Femur (tissue), 1 donor: ENCODE results near the gene NTN1.

Experiments
- DNase-seq: peaks from one replicate; pipeline ENCODE4 v3.0.0-alpha.2; 2017

The NTN1 gene

DNA sequence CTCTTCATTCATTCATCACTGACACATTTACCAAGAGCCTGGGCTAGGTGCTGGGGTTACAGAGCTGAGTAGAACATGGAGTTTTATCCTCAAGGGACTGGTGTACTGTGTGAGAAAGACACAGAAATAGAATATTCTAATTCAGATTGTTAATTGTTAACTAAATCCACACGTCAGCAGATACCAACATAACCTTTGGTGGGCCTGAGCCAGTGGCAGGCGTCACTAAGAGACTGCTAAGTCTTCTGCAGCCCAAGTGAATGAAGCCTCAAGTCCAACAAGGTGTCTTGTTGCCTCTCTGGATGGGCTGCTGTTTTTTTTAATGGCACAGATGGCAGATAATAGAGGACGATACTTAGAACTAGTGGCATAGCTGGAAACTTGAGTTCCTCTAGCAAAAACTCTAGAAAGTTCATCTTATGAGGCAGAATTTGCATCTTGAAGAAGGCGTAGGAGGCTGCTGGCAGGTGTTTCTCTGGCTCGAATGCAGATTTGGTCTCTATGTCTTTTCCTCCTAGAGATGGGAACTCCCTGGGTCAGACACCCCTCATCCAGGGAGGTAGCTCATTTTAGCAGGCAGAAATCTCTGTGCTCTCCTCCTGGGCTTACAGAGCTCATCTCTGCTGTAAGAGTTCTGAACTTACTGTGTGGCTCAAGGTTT is 179.5 kb downstream of the NTN1 start:
- DNase-seq, result no peak

DNA sequence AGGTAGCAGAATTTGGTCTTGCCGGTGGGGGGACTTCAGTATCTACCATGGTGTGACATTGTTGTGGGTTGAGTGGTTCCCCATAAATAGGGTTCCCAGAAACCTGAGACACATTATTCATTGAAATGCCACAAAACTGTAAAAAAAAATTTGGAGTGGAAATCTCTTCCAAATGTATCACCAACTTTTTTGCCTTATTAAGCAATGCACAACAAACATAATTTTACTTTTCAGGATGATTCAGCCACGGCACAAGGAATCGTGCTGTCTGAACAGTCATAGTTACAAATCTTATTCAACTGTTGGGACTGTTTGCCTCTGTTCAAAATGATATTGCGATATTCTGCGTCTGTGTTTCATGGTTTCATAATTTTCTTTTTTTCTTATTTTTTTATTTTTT is 181.2 kb downstream of the NTN1 start:
- DNase-seq, result no peak

DNA sequence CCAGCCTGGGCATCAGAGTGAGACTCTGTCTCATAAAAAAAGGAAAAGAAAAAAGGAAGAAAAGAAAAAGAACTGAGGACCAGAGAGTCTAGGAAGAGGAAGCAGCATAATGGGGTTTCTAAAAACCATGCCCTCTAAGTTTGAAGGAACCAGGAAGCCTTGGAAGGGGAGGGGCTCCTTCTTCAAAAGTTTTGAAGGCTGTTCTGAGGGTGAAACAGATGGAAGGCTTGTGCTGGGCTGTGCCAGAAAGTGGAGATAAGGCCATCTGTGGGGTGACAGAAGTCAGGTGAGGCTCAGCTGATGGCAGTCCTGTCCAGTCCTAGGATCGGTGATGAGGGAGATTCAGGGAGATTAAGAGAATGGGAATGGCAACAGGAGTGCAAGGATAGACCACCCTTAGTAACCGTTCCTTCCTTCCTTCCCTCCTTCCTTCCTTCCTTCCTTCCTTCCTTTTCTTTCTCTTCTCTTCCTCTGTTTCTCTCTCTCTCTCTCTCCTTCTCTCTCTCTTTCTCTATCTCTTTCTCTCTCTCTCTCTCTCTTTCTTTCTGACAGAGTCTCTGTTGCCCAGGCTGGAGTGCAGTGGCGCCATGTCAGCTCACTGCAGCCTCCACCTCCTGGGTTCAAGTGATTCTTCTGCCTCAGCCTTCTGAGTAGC is 182.6 kb downstream of the NTN1 start:
- DNase-seq, result no peak

DNA sequence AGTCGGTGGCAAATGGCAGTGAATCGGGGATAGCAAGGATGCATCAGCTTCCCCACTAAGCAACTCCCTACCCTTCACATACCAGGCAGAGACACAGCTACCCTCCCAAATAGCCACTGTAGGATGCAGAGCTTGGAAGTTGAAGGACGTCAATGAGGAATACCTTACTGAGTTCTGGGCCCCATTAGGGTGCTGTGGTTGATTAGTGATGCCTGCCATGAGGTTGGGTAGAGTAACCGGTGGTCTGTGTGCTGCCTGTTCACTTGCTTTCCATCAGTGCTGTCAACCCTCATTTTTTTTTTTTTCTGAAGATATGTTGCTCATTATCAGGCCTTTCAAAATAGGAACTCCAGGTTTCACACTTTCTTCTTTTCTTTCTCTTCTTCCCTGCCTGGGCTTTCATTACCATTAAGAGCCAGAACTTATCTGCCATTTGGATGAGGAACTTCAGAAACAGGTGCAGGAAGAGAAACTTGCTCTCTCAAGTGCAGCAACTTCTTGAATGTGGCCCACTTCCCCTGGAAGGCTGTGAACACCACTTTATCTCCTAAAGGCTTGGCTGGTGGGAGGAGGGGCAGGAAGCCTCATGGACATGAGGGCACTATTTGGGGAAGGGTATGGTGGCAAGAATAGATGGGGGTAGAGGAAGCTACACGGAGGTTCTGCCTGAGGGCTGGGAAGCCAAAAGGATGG is 183.5 kb downstream of the NTN1 start:
- DNase-seq, result no peak

DNA sequence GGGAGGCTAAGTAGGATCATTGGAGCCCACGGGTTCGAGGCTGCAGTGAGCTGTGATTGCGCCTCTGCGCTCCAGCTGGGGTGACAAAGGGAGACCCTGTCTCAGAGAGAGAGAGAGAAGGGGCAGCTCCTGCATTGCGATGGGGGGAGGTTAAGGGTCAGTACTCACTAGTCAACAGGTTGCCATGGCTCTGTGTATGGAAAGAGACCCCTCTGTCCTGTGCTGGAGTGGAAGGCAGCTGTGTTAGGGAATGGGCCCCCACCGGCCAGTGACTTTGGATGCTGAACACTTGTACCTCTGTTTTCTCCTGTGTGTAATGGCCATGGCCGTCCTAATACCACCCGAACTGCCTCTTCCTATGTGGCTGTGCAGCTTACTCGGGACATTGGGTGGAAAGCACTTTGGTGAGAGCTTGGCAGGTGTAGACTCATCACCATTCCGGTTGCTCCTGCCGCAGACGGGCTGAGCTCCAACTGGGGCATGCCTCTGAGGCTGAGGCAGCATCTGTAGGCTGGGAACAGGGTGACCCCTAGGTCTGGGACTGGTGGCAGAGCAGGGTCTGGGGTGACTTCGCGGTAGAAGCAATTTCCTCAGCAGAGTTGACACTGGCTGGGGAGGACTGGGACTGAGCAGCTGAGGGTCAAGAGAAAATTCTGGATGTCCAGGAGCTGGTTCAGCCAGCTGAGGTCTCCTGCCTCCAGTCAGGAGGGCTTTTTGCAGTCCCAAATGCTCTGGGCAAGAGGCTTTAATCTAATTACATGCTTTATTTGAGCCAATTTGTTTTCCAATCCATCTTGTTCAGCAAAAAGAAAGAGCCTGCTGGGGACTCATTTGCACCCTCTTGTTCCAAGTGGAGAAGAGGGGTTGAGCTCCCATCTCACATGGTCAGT is 184.5 kb downstream of the NTN1 start:
- DNase-seq, result no peak

DNA sequence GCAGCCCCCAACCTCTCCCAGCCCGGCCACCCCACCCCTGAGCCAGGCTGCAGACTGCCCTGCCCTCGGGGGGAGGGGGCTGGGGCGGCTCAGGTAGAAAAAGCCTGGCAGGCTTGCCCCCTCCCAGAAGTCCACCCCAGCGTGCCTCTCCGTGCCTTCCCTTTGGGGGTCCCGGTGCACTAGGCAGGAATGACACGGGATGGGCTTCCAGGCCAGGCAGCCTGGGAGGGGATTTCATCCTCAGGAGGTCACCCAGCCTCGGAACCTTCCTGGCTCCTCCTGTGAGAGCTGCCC is 185.0 kb downstream of the NTN1 start:
- DNase-seq, result no peak

DNA sequence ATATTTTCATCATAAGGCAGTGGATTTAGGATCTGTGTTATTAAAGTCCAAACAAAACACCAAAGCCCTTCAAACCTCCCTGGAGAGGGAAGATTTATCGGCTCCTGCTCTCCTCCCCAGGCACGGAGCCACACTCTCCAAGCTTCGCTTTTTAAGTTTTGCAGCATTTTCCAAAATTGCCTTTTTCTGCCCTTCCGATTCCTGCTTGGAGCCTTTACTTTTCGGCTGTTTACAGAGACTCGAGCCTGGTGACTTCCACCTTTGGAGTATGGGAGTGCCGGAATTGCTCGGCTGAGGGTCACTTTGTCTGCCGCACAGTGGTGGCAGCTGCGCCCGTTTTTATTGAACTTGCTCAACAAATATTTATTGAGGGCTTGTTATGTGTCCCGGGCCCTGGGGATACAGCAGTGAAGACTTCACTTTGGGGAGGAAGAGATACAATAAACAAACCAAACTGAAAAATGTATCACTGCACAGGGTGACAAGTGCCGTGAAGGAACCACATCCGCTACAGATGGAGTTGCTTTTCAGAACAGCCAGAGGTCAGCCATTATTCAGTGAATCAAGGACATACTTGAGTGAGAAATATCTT is 185.5 kb downstream of the NTN1 start:
- DNase-seq, result no peak

DNA sequence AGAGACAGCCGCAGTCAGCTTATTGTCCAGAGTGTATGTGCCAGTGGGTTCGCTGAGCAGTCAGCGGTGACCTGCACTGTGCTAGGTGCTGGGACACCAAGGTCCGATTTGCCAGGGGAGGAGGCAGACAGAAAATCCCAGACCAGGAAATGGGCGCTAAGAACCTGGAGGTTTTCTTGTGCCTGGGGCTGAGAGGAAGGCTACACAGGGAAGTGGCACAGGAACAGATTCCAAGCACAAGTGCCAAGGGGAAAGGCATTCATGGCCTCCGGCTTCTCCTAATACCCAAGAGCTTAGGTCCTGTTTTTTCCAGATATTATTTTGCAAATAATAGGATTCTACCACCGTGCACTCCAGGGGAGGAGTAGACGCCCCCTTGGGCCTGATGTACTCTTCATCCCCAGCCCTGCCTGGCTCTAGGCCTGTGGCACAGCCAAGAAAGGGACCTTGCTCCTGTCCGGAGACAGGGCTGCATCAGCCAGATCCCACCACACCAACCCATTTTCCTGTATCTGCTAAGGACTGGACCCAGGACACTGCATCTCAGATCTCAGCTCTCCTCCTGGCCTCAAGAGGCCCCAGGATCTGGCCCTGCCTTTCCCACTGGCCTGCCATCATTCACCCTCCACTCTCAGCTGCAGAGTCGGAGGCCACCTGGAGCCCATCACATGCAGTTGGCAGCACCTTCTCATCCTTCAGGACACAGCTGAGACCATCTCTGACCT is 187.2 kb downstream of the NTN1 start:
- peak; percentile 7 for DNase-seq

DNA sequence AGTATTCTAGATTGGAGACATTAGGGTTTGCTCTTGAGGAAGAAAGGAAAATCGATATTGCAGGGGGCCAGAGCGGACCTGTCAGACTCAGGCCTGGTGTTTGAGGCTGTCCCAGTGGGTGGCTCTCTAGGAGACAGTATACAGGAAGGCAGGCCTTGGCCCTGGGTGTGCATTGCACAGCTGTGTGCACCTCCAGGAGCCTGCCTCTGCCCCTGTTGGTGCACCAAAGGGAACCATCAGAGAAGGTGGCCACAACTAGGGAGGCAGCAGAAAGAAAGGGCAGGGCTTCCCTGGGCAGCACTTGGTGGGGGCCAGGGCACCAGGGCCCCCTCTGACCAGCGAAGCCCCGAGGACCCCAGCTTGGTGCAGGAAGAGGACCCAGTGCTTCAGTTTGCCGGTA is 188.0 kb downstream of the NTN1 start:
- peak; percentile 1 for DNase-seq

DNA sequence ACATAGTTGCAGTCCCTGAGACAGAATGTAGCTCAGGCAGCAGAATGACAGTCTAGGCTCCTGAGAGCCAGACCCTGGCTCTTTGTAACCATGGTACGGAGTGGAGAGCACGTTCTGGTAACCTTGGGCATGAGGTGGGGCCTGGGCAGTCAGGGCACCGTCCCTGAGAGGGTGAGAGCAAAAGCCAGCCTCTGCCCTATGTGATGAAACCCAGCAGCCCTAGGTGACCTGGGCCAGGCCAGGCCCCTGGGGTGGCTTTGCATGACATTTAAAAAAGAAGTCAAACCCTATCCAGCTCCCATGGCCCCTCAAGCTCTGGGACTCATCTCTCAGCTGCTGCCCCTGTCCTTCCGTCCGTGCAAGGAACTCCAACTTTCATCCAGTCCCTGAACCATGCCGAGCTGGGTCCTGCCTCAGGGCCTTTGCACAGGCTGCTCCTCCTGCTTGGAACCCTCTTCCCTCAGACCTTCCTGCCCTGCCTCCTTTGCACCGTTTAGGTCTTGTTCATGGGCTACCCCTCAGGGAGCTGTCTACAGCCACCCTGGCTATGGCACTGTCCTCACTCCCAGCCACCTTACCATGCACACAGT is 188.6 kb downstream of the NTN1 start:
- peak; percentile 6 for DNase-seq

DNA sequence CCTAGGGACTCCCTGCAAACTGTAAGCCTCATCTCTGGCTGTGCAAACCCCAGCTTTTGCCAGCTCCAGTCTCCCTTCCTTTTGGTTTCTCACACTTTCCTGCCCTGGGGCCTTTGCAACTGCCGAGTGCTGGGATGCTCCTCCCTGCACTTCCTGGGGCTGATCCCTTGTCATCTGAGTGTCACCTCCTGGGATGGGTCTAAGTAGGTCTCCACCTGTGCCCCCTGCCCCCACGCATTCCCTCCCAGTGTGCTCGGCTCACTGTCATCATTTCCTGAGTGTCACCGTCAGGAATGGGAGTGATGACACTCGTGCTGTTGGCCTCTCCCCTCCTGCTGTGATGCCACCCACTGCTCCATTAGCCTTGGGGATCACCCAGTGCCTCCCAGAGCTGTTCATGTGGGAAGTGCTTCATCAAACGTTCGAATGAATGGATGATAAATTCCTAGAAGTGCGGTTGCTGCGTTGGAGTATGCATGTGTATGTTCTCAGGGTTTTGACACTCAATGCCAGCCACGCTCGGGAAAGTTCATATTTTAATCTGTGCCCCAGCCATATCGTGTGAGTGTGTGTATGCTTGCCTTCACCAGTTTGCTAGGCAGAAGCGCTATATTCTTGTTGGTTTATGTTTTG is 189.9 kb downstream of the NTN1 start:
- peak; percentile 15 for DNase-seq

DNA sequence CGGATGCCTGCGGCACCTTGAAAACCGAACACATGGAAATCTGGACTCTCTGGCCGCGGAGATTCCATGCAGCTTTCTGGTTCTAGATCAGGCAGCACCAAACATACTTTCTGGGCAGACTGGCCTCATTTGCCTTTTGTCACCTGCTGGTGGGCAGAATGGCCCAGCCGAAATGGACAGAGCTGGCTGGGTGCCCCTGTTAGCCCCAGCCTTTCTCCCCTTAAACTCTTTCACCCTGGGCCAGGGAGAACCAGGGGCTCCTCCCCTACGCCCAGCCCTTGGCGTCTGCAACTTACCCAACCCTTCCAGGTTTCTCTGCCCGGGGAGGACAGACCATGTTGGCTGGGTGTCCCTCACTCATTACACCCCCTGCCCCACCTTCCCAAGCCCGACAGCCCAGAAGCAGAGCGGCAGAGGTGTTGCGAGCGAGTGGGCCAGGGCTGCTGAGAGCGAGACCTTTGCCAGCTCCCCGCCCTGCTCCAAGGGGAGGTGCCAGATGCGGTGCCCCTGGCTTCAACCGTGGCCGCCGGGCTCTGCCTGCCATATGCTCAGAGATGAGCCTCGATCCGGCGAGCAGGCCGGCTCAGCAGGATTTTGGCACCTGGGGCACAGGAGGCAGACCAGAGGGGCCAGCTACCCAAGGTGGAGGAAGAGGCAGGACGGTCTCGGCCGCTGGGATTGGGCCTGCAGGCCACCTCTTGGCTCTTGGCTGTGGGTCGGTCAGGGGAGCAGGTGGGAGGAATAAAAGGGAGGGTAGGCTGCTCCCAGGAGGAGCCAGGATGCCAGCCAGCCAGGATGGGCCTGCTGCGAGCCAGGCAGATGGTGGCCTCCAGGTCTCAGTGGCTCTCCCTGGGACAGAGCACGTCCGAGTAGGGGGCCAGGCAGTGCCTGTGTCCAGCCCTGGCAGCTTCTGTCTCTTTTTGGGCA is 191.3 kb downstream of the NTN1 start:
- DNase-seq, result no peak

DNA sequence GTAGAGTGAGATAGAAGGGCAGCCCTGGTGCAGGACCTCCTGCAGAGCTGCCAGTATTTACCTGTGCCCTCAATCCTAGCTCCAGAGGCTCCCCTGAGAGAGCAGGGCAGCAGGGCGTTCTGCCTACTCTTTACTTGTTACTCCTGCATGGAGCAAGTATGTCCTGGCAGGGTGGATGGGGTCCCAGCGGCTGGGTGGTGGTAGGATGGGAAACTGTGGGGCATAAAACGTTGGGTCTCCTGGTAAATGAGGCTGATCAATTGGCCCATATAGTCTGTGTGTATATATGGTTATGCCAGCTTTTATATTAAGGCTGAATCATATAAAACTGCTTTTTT is 192.0 kb downstream of the NTN1 start:
- DNase-seq, result no peak

DNA sequence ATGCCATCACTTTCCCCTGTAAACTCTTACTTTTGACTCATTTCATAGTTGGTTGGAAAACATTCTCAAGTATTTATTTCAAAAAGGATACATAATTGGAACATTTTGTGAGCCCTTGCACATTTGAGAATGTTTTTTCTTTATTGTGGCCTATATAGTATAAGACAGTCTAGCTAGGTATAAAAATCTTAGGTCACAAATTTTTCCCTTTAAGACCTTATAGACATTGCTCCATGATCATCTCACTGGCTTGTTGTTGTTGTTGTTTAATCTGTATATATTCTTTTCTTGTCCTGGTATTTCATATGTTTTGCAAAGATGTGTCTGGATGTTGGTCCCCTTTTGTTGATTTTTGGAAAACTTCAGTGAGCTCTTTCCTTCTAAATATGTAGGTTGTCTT is 194.2 kb downstream of the NTN1 start:
- DNase-seq, result no peak

DNA sequence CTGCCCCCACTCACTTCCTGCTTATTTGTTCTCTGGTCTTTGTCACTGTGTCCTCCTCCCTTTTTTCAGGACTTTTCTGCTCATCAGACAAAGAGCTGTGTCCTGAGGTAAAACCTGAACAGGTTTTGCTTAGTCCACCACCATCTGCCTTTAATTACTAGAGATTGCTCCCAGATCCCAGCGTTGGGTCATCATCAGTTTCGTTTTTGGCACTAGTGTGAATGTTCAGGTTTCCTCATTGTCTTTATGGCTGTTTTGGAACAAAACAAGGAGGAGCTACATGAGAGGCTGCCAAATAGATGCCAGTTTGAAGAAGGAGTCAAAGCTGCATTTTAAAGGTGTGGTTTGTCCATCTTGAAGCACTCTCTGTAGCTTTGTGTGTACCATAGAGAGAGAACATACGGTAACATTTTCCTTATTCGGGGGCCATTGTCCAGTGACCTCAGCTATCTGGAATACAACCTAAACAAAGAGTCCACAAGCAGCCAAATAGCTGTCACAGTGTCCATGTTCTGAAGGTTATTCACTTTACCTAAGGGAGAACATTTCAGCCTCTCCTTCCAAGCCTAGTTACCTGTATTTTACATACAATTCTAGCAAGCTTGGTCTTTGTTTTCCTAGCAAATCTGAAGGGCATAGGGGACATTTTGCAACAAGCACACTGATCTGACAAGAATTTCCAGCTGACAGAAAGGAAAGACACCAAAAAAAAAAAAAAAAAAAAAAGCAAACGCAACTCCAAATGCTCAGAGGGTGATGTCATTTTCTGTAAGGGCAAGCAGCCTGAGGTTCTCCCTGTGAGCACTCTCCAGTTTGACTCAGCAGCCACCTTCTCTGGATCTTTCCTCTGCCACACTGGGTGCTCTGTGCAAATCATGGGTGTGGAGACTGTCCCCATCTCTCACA is 196.1 kb downstream of the NTN1 start:
- no peak for DNase-seq

DNA sequence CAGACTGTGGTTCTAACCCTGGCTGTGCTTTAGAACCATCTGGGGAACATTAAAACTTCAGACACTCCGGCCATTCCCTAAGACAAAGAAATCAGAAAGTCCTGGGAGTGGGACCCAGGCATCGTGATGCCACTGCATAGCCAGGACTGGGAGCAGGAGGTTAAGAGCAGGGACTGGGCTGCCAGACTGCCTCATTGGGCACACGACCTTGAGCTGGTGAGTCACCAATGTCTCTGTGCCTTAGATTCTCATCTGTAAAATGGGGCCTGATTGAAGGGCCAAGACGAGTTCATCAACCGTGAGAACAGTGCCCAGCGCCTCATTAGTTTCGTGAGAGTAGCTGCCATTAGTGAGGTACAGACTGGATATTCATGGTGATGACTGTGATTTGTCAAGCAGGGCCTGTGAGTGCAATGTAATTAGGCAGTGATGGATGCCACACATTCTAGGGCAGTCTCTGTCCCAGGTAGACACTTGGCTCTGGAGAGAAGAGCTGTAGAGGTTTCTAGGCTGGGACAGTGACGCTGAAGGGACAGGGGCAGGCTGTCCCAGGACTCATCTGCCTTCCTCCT is 196.8 kb downstream of the NTN1 start:
- DNase-seq, result no peak

DNA sequence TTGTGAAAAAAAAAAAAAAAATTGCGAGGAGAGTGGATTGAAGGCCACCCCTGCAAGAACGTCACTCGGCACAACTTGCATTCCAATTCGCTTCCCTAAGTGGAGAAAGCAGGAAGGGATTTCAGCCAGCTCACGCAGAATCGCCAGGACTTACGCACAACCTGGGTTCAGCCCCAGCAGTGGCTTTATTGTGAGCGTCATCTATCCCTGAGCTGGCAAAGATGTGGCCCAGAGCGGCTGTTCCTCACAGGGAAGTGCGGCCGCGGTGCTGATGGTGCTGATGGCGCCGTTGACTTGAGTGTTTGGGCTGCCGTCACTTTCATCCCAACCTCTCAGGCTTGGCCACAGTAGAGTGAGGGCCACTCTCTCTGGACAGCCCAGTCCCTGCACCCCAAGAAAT is 197.6 kb downstream of the NTN1 start:
- DNase-seq, result no peak

DNA sequence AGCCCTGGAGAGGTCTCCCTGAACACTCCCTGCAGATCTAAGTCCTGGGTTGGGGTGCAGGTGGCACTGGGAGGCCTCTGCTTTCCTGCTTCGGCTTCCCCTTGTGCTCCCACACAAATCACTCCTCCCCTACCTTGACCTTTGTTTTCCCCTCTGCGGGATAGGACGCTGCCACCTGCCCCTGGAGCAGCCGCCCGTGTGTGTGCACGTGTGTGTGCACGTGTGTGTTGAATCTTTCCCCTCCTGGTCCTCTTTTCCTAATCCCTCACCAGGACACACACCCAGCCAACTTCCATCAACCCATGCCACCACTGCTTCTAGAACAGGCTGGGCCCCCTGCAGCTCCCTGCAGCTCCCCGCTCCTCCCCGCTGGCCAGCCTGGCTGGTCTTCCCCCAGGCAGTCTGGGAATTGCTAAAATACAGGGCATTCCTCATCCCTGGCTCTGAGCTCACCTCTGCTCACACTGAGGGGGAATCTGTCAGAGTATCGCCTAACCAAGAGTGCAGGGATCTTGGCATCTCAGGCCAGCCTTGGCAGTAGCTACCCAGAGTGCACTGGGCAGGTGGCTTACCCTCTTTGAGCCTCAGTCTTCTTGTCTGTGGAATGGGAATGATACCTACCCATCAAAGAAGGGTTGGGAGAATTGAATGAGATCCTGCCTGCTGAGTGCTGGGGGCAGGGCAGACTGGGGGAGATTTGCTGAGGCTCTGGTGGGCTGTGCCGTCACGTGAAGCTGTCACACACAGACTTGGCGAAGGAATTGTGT is 198.5 kb downstream of the NTN1 start:
- no peak for DNase-seq
